Renal pelvis (tissue), 4 donors: ENCODE data around the gene LASP1. TPM values are rescaled to one million over a fixed set of nuclear protein-coding genes. Genes with fewer than 3 reads are reported as not detected.
"Not testable (repeated sequence)": the region's sequence is repeated elsewhere in the genome, so short reads cannot be mapped to it uniquely, and the experiment has no call there.

Experiments used
- DNase-seq: peaks from one replicate; pipeline ENCODE4 v3.0.0-alpha.2; 2013
- polyA plus RNA-seq, 3 donors: library from polyadenylated mRNA; unstranded; fragments of 120-200 nt; gene quantifications; one replicate each; pipeline ENCODE4 v1.2.1, GENCODE V29; 2013; ENCODE audit not compliant: insufficient read length in 3 of 3

LASP1 gene
- polyA plus RNA-seq, 3 donors: 155 to 161 (median 157) TPM

DNA sequence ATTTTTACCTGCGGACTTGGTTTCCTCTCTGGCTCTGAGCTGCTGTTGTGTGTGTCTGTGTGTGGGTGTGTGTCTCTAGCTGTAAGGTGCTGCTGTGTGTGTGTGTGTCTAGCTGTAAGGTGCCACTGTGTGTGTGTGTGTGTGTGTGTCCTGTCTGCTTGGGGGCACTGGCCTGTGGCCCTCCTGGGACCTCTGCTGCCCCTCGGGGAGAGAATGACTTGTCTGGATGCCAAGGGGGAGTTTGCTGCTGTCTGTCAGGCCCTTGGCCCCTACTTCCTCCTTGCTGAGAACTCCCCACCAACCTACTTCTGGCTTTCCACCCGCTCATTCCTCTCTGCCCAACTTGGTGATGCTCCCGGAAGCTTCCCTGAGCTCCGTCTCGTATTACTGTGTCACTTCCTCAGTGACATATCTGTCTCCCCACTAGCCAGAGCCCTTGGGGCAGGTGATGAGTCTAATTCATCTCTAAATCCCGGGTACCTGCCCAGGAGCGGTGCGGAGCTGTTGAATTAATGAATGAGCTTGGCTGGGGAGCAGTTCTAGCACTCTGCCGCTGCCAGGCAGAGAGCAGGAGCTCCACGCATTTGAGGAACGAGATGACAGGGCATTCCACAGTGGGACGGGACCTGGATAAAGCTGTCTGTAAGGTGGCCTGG is 52.0 kb downstream of the LASP1 start:
- no peak for DNase-seq

DNA sequence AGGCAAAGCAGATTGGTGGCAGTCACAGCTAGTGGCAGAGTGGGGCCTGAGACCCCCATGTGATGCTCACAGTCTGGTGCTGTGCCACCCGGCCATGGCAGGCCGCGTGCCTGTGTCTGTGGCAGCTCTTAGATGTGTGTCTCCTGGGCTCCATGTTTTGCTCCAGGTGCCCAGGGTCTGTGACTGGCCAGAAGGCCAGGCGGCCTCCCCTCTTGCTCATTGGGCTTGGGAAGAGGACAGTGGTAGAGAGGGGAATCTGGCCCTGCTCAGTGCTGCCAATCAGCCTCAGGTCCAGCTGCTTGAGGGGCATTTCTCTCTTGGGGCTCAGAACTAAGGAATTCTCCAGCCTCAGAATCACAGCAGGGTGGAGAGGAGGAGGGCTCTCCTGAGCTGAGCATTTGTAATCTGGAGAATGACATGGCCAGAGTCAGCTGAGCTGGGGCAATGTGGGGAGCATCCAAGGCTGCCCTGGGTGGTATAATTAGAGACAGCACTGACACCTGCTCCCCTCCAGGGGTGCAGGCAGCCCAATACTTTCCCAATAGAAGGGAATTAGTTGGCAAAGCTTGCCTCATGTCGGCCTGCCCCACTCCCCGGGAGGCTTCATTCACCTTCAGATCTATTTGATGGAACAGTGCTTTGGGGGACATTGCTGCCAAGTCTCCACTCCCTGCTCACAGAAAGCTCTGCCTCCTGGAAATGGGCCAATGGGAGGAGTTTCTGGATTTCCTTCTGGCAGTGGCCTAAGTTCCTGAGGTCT is 52.9 kb downstream of the LASP1 start:
- DNase-seq: no peak

DNA sequence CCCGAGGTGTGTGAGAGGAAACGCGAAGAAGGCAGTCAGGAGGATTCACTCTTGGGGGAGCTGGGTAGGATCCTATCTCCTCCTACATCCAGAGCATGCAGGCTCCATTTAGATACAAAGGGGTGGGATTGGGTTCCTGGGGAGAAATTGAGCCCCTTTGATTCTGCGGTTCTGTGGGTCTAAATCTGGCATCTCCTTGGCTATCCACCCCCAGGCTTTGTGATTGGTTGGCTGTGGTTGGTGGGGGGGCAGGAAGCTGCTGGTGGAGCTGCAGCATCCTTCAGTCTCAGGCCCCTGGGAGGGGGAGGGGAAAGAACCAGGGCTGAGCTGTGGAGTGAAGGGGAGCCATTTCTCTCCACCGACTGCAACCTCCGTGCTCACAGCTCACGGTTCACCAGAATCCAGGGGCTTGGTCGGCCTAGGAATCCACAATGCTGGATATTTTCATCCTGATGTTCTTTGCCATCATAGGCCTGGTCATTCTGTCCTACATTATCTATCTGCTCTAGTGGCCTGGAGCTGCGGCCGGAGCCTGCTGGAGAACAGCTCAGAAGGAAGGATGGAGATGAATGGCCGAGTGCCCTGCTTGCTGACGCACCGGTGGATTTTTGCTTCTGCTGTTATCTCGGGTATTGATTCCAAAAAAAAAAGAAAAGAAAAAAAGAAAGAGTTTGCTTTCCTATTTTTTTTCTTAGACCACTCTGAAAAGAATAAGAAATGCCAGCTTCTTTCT is 55.6 kb downstream of the LASP1 start, which contains the start of gene LASP1NB:
Gene LASP1NB (plus strand): TSS at position 352 of the 733 bp plus-strand sequence.
- DNase-seq: peak; percentile 77

DNA sequence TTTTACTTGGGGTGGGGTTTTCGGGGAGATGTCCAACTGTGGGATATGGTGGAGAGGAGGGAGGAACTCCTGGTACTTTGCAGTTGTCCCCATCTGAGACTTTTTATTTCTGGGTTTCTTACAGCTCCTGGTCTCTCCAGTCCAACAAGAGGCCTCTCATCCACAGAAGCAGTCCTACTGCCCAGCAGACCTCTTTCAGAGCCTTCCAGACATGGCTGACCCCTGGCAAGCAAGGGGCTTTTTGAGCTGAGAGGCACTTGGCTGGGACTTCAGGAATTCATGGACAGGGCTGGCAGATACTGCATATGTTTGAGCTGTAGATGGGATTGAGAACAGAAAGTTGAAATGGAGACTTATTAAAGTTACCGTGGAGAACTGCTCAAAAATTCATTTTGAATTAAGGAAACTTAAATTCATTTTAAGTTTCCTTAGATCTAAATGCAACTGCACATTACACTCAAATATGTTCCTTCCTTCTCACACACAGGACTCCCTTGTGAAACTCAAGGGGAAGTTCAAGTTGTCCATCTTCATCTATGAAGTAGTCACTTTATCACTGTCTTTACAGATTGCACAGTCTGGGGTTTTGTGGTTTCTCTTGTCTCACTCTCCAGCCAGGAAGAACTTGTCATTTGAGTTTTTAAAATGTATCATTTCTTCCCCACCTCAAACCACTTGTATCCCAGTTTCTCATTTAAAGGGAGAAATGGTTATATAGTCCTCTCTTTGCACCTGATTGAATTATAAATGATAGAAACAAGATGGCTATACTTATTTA is 56.6 kb downstream of the LASP1 start:
- no peak for DNase-seq

DNA sequence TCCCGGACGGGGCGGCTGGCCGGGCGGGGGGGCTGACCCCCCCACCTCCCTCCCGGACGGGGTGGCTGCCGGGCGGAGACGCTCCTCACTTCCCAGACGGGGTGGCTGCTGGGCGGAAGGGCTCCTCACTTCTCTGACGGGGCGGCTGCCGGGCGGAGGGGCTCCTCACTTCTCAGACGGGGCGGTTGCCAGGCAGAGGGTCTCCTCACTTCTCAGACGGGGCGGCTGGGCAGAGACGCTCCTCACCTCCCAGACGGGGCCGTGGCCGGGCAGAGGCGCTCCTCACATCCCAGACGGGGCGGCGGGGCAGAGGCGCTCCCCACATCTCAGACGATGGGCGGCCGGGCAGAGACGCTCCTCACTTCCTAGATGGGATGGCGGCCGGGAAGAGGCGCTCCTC is 60.9 kb downstream of the LASP1 start:
- DNase-seq: not testable (repeated sequence)

DNA sequence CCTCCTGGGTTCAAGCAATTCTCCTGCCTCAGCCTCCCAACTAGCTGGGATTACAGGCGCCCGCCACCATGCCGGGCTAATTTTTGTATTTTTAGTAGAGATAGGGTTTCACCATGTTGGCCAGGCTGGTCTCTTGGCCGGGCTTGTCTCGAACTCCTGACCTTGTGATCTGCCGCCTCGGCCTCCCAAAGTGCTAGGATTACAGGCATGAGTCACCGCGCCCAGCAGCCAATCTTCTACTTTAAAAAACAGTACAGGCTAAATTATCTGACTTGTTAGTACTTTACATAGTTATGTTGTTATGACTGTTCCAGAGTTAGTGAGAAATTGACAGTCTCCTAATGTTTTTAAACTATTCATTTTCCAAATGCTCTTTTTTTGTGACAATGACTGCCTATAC is 64.1 kb downstream of the LASP1 start:
- DNase-seq: not testable (repeated sequence)

DNA sequence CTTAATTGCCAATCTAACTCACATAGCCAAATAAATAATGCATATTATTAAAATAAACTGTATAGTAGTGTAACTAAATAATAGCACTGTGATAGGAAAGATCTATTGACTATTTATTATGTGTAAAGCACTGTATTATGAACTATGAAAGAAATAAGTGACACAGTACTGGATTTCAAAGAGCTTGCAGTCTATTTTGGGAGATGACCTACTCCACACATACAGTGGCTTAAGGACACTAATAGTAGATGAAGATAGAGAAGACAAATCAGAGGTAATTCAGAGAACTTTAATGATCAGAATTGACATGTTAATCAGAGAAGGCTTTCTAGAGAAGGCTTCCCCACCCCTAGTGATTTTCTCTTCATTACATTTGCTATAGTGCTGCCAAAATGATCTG is 70.1 kb downstream of the LASP1 start:
- no peak for DNase-seq

DNA sequence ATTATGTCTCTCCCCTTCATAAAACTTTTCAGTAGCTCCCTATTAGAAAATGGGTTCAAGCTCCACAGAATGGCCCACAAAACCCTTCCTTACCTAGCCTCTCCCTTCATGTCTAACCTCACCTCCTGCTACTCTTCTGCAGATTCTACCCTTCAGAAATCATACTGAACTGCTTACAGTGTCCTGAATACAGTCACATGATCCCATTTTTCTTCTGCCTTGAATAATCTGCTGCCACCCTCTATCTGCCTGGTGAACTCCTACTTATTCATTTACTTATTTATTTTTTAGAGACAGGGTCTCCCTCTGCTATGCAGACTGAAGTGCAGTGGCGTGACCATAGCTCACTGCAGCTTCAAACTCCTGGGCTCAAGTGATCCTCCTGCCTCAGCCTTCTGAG is 70.5 kb downstream of the LASP1 start:
- DNase-seq: no peak

DNA sequence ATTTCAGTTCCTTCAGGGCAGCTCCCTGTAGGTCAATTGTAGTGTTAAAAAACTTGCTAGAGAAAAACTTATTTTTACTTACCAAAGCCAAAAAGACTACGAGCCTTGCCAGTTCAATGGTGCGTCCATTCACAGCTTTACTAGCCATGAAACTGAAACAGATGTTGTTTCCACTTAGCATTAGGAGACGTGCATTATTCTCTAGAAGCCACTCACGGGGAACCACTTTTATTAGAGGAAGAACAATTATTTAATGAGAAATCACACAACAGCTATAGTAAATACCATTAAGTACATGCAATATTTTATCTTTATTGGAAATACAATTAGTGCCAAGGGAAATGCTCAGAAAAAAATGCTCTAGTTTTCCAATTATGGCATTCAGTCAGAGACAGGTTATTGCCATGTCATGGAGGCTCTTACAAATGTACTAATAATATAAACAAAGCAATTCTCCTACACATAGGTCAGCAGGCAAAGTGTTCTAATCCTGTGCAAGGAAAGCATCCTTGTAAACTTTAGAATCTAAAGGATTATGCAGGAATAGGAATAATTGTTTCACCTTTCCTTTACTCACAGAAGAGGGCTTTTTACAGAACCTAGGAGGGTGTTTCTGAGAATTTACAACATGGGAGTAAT is 73.0 kb downstream of the LASP1 start:
- no peak for DNase-seq

DNA sequence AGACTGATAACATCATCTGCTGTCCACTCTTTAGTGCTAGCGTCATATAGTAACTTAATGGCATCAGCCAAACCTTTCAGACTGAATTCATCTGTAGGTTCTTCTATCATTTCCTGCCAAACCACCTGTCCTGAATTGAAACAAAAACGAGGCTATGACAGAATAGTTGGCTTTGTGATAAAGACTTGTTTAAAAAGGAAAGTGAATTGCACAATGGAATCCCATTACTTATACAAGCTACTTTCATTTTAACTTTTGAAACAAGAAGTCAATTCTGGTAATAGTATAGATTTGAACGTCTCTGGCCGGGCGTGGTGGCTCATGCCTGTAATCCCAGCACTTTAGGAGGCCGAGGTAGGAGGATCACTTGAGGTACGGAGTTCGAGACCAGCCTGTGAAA is 73.7 kb downstream of the LASP1 start:
- DNase-seq: no peak

DNA sequence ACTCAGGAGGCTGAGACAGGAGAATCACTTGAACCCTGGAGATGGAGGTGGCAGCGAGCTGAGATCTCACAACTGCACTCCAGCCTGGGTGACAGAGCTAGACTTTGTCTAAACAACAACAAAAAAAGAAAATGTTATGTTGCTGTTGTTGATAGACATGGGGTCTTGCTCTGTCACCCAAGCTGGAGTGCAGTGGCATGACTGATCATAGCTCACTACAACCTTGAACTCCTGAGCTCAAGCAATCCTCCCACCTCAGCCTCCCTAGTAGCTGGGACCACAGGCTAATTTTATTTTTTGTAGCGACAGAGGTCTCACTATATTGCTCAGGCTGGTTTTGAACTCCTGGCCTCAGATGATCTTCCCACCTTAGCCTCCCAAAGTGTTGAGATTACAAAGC is 77.3 kb downstream of the LASP1 start:
- no peak for DNase-seq

DNA sequence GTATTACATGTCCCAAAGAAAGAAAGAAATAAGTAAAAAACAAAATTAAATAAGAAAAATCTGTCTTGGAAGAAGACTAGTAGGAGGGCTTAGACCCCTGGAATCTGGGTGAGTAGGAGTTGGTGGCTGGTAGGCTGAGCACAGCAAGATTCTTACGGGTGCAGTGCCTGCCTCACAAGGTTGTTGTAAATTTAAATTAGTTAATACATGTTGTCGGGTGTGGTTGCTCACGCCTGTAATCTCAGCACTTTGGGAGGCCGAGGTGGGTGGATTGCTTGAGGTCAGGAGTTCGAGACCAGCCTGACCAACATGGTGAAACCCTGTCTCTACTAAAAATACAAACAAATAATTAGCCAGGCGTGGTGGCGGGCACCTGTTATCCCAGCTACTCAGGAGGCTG is 83.9 kb downstream of the LASP1 start:
- DNase-seq: not testable (repeated sequence)

DNA sequence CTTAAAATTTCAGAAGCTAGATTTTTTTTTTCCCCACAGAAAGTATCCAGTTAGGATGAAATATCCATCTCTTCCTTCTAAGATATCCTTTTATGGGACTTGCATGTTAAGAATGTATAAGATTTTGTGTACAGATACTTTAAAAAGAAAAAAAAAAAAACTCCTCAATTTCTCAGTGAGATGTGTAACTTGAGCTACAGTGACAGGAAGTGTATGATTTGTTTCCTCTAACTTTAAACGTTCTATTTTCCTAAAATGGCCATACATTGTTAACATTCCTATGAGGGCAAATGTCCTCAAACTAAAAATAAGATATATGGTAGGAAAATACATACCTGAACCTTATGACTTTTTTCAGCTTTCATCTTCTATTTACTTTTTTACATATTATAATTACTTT is 88.5 kb downstream of the LASP1 start:
- DNase-seq: no peak

DNA sequence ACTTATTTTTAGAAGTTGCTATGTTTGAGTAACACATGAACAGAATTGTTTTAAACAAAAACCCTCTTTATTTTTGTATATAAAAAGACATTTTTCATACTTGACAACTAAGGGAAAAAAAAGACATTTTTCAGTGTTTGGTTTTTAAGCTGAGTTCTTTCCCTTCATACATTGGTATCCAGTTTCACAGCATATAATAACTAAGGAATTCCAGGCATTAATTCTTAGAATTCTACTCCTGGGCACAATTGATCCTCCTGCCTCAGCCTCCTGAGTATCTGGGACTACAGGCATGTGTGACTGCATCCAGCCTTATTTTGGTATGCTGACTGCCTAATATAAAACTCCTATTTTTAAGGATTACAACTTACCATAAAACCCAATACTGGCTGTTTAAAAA is 88.9 kb downstream of the LASP1 start:
- no peak for DNase-seq

DNA sequence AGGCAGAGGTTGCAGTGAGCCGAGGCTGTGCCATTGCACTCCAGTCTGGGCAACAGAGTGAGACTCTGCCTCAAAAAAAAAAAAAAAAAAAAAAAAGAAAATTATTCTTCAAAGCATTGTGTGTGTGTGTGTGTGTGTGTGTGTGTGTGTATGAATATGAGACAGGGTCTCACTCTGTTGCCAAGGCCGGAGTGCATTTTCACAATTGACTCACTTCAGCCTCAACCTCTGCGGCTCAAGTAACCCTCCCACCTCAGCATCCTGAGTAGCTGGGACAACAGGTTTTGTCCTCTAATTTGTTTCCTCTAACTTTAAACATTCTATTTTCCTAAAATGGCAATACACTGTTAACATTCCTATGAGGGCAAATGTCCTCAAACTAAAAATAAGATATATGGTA is 89.7 kb downstream of the LASP1 start:
- no peak for DNase-seq

DNA sequence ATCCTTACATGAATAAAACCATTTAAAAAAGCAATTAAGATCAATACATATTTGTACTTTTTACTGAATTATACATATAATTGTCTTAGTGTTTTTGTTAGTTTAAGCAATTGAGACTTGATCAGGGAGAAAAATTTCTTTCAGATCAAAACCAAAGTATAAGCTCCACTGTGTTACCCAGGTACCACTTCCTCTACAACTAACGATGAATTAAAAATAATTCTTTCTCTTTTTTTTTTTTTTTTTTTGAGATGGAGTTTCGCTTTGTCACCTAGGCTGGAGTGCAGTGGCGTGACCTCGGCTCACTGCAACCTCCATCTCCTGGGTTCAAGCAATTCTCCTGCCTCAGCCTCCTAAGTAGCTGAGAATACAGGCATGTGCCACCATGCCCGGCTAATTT is 90.5 kb downstream of the LASP1 start:
- DNase-seq: no peak

DNA sequence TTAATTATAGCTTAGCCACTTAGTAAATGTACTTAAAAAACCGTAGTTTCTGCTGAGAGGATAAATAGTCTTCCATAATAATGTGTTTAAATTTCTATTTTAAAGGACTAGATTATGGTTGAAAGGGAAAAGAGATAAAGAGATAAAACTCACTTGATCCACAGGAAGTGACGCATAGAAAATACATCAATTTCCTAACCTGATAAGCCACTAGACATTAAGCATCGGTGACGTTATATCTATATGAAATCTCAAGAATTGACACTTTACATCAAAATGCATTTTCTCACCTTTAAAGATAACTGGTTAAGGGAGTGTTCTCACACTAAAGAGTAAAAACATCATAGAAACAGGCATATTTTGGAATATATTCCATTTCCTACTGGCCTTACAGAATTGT is 91.6 kb downstream of the LASP1 start:
- DNase-seq: no peak

DNA sequence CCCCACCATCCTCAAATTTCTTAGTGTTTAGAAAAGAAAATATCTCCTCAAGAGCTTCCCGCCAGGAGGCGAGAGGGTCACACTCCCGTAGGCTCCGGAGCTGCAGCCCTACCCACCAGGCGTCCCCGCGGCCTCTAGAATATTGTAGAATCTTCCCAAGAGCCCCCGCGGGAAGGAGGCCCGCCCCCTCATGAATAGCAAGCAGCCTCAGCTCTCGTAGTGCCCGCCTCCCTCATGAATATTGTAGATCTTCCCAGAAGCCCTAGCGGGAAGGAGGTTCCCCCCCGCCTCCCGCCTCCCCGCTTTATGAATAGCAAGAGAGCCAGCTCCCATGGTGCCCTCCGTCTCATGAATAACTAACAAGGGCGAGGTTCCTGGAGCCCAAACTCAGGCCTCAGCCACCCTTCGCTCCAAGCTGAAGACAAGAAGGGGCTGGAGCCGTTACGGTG is 97.5 kb downstream of the LASP1 start, which contains the start of gene FBXO47:
Gene FBXO47 (minus strand): TSS at position 114 of the 449 bp plus-strand sequence. CDS start 4,378 bp downstream, outside the sequence.
- DNase-seq: peak; percentile 92

DNA sequence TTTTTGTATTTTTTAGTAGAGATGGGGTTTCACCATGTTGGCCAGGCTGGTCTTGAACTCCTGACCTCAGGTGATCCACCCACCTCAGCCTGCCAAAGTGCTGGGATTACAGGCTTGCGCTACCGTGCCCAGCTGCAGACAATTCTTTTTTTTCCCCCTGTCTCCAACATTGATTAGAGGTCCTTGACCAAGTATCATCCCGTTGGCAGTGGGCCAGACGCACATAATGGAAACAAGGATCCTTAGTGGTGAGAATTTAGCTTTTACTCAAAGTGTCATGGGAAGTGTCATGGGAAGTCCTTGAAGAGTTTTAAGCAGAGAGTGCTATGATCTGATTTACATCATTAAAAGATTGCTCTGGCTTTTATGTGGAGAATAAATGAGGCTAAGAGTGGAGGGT is 99.4 kb downstream of the LASP1 start:
- no peak for DNase-seq

DNA sequence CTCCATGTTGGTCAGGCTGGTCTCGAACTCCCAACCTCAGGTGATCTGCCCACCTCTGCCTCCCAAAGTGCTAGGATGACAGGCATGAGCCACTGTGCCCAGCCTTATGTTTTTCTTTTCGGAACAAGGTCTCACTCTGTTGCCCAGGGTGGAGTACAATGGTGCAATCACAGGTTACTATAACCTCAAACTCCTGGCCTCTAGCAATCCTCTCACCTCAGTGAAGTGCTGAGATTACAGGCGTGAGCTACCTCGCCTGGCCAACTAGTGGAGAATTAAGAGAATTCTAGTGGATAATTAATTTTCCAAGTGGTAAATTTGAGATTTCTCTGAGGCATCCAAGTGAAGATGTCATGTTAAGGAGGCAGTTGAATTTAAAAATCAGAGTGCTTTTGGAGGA is 100.3 kb downstream of the LASP1 start:
- no peak for DNase-seq

DNA sequence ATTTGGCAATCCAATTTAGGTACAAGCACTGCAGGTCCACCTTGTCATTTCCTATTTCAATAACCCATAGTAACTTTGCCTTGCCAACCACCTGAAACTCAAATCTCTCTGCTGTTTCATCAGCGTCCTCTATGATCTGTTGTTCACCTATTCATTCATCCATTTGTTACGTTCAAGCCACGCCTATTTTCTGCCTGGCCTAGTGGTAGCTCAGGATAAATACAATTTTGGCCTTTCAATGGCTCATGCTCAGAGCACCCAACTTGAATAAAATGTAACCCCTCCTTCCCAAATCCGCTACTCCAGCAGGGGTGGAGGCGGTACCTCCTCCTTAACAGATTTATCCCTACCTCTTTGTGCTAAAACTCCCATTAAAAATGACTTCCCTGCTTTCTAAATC is 100.9 kb downstream of the LASP1 start:
- no peak for DNase-seq
